CD4-positive, alpha-beta T cell treated with Interleukin-2 at 100 ng/mL for 4 hours (primary cell): ENCODE results near the gene FAM98B.
A peak's percentile ranks its signal among the peaks of the same experiment; 100 is the strongest.

Source experiments
- DNase-seq: peaks from one replicate; pipeline ENCODE4 v3.0.0-alpha.2; 2020; ENCODE audit warnings: low spot score

Gene FAM98B

DNA sequence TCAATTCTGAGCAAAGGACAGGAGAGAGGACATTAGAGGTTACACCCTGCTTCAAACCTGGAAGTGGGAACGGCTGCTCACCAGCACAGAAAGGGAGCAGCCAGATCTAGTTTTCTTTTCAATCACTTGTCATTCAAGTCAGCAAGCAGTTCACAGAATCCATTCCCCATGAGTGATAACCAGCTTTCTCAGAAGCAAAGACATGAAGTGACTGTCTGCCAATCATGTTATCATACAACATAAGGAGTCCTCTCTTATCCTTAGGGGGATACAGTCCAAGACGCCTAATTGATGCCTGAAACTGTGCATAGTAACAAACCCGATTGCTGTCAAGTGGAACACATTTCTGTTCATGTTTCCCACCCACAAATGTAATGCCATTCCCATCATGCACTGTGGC is 54.7 kb downstream of the FAM98B start:
- no peak for DNase-seq

DNA sequence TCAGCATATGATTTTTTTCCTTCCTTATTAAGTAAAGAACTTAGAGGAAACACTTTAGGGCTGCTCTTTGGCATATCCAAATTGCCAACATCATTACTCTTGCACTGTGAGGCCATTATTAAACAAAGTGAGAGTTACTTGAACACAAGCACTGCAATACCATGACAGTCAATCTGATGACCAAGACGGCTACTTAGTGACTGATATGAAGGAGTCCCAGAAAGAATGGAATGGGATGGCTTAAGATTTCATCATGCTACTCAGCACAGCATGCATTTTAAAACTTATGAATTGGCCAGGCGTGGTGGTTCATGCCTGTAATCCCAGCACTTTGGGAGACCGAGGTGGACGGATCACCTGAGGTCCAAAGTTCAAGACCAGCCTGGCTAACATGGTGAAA is 55.2 kb downstream of the FAM98B start:
- DNase-seq = no peak

DNA sequence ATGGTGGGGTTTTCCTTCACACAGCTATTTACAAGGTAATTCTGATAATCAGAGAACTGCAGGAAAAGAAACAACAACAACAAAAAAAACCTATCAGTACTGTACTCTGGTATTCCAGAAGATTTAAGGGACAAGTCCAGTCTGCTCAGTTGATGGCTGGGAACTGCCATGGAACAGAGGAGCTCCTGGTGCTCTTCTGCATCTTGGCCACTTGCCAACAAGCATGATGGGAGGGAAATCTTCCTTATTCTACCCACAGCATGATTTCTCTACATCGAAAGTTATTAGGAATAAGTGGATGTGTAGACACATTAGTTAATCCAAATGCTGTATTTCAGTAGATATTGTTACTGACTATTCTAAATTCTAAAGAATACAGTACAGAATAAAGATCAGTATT is 59.0 kb downstream of the FAM98B start:
- no peak for DNase-seq

DNA sequence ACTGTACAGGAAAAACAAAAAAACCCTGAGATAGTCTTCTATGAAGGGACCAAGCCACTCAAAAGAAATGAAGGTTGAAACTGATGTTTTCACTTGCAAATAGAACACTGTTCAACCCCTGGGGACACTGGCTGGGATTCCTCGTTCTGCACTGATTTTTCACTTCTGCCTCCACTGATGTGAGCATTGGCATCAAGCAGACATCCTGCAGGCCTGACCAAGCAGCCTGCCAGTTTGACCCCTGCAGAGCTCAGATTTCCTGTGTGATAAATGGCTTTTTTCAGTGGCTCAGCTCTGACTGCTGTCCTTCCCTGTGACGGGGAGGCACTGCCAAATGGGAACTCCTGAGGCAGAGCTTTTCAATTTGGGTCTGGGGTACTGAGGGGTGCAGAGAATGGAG is 60.7 kb downstream of the FAM98B start:
- no peak for DNase-seq

DNA sequence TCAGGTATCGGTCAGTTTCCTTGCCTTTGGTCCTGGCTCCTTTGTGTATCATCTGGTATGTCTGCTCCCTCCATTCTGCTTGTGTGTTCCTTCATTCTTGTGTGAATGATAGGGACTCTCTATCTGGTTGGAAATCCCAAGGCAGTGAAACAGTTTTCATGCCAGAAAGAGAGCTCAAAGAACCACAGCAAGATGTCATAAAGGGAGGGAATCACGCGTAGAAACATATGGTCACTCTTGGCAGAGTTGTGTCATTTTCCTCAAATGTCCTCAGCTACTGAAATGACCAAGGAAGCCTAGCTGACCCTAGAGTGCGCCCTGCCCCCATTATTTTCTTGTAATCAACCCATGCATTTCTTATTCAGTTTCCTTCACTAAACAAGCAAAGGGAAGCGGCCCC is 62.7 kb downstream of the FAM98B start:
- no peak for DNase-seq

DNA sequence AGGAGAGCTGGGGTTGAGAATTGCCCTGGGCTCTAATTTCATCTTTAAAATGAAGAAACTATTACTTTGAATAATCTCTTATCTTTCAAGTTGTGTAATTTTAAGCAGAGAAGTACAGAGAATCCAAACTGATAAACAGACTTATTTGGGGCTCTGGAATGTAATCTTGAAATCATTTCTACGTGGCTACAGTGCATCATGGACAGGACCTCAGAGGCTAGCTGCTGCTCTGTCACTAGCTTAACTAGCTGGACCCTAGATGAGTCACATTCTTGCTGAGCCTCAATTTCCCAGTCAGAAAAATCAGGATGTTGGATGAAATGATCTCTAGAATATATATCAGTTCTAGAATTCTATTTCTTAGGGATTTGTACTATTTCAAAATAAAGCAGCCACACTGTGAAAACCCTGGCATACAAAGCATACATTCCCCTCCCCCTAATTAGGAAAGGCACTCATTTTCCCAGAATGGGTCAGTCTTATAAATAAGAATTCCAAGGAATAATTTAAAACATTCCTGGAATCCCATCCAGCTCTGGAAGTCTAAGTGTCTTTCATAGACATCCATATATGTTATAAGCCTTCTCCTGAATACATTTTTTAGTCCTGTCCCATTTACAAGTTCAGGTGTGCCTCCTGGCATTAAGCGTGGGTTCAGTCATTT is 63.5 kb downstream of the FAM98B start:
- DNase-seq = no peak

DNA sequence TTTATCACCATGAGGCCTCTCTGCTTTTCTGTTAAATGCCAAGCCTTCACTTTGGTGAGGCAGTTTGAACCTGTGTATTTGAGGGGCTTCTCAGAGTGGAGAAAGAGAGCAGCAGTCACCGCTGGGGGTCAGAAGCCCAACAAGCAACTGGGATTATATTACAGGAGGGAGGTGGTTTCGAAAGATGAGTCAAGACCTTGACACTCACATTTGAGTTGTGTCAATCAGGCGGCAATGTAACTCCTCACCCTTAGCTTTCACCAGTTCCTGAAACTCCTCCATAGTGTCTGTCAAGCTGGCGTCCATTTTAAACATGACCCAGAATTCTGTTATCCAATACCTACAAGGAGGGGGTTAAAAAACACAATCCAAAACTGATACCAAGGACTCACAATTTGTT is 64.2 kb downstream of the FAM98B start:
- no peak for DNase-seq

DNA sequence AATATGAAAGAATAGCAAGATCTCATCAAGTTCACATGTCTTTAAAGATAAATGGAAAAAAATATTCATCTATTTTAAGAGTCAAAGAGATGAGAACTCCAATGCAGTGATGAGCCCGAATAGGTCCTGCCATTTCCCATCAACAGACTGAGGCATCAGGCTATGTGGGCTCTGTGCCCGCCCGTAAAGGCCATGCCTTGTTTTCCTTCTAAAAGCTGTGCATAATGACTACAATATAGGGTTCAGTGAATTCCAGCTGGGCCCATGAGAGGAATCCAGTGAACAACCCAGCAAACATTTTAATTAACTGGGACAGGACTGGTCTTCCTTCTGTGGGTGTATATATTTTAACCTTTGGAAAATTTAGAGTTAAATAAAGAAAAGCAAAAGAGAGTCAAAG is 66.1 kb downstream of the FAM98B start:
- DNase-seq = no peak

DNA sequence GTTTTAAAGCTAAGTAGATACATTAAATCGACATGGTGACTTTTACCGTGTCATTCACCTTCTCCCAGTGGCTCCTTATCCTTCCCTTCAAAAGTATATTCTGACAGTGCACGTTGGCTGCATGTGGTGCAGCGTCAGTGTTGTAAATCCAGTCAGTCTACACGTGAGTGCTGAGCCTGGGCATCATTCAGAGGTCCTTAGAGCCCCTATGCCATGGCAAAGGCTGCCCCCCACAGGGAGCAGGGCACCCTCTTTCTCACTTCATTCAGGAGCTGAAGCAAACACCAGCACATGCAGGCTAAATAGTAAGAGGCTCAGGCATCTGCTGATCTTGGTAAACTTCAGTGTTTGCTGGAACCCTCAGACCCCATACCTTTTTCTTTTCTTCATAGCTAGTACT is 67.4 kb downstream of the FAM98B start:
- DNase-seq = no peak

DNA sequence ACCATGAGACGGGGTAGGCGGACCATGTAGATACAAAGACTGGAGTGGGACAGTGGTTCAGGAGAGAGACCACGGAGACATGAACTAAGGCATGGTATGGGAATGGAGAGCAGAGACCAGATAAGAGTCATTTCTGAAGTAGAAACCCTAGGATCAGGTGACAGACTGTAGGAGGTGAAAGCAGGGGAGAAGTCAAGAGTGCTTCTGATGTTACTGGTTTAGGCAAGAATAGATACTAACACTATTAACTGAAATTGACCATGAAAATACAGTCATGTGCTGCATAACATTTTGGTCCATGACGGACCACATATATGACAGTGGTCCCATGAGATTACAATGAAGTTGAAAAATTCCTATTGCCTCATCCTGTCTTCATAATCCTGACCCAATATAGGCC is 69.0 kb downstream of the FAM98B start:
- no peak for DNase-seq

DNA sequence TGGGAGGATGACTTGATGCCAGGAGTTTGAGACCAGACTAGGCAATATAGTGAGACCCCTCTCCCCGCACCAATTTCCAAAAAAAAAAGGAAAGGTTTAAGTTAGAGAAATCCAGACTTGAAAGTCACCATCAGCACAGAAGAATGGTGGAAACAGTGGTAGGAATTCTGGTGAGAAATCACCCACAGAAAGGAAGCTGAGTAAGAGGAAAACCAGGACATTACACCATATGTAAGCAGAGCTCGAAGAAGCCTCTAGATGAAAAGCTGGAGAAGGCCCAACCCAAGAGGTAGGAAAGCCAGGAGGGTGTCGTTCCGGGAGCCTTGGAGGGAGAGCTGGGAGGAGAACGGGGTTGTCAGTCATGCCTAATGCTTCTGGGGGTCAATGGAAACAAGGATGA is 70.2 kb downstream of the FAM98B start:
- DNase-seq = no peak

DNA sequence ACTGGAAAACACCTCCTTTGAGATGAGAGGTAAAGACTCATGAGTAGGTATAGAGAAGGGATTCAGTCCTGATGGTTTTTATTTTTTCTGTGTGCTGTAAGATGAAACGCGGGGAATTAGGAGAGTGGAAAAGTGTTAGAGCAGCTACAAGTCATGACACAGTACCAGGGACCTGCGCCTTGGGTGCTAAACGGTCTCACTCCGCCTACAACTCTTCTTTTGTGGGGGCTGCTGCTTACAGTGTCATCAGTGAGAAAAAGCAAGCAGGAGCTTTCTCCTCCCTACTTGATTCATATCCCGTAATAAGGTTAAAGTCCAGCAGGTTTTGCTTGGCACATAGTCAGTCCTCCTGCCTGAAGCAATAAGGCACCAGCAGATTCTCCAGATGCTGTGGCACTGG is 71.6 kb downstream of the FAM98B start:
- DNase-seq = no peak

DNA sequence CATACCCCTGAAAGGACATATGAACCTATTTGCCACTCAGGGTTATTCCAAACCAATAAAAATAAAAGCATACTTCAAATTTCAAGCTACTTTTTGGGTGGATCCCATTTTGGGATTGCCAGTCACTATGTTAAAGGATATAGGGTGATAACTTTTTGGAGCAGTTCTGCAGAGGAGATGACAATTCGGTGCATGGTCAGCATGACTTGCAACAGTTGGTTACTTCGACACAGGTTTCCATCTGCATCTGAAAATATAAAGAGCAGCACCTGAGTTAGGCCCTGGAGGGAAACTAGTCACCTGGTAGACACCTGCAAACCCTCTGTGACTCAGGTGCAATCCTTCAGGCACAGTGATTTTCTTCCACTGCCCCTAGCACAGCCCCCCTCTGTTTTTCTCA is 72.2 kb downstream of the FAM98B start:
- no peak for DNase-seq

DNA sequence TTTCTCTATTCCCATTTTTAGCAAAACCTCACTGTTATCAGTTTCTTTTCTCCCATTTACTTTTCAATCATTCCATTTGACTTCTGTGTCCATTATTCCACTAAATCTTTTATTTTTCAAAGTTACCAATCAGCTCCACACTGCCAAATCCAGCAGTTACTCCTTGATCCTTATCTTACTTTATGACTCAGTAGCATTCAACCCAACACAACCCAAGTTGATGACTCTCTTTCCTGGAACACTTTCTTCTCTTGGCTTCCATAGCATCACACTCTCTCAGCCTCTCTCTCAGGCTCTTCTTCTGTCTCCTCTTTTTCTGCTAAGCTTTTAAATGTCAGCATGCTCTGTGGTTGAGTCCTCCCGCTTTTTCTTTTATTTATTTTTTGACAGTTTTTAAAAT is 74.4 kb downstream of the FAM98B start:
- DNase-seq = peak; percentile 37

DNA sequence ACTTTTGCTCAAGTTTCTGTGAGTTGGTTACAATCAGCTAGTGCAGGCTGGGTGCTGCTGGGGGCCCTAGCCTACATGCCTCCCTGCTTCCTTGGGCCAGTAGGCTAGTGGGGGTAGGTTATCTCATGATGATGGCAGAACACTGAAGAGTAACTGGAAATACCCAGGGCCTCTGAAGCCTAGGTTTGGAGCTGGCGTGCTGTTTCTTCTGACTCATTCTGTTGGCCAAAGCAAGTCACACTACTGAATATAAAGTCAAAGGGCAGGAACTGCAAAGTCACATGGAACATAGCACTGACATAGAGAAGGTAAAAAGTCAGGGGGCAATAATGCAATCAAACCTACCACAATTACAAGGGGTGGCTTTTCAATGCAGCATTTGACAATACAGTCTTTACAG is 76.2 kb downstream of the FAM98B start:
- peak; percentile 48 for DNase-seq

DNA sequence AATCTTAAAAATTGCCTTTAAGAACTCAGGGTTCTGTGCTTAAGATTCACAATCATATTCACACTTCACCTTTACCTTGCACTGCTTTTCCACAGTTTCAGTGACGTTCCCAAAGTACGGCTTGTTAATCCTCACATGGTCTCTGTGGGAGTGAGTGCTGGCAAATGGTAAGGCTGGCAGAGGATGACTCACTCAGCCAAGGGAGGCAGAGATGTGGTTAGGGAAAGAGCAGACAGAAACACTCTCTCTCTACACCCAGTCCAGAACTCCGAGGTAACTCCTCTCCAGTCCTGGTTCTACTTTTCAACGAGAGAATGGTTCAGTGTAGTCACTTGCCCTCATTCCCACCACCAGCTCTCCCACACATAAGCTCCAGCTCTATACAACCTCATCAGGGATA is 77.6 kb downstream of the FAM98B start:
- DNase-seq = no peak

DNA sequence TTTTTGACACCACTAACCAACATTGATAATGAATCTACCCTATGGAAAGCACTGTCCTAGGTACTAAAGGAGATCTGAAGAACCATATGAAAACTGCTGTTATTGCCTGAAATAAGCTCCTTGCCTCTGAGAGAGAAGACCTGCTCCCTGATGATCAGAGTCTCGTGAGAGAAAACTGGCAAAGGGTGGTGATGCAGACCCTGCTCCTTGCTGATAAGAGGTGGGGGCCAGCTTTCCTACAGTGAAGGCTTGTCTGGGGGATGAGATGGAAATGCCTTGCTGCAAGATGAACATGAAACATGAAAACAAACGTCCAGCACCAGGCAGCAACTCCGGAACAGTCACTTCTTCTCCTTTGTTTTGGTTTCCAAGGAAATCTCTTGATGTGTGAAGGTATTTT is 78.8 kb downstream of the FAM98B start:
- no peak for DNase-seq

DNA sequence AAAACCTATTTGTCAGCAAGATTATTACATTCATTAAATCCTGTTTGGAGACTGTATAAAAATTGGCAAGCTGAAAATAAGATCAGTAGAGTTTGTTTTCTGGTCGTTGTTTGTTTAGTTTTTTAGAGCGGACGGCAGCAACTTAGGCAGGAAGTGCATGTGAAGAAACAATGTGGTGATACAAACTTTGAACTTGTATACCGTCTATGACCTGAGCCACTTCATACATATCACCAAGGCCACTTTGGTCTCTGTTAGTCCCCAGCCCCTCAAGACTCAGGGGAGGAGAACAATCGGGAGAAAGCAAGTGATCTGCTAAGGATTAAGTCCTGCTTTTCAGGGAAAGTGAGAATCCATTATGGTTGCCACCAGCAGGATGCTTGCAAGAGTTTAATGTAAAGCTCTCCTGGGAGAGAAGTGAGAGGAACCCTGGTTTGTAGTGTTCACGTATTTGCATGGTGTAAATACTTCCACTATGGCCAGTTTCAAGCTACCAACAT is 79.5 kb downstream of the FAM98B start:
- DNase-seq = no peak

DNA sequence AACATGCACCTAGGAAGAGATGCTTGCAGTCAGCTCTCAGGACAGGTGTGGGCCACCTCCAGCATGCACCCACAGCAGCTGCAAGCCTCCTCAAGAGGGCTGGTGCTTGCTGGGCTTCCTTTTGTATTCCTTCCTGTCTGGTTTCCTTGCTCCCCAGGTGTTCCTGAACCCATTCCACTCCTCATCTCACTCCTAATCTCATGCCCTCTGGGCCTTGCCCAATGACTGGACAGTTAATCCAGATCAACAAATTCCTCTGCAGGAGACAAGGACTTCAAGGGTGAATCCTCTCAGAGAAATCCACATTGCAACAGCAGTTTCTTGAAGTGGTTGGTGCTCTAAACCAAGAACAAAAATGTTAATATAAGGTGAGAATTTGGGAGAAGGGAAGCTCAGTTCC is 80.0 kb downstream of the FAM98B start:
- no peak for DNase-seq

DNA sequence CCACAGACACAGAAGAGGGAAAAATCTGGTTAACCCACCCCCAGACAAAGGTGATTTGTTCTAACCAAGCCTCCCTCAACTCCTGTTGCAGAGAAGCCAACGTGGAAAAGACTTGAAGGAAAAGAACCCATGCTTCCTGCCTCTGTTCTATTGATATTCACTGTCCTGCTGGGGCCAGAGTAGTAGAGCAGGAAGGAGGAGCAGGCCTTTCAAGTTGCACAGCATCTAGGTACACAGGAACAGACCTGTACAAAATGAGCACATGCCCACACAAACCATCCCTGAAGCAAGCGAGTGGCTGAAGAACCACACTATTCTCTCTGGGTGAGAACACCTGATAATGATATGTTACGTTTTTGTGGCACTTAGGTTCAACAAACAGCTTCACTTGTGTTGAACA is 80.8 kb downstream of the FAM98B start:
- DNase-seq = no peak

DNA sequence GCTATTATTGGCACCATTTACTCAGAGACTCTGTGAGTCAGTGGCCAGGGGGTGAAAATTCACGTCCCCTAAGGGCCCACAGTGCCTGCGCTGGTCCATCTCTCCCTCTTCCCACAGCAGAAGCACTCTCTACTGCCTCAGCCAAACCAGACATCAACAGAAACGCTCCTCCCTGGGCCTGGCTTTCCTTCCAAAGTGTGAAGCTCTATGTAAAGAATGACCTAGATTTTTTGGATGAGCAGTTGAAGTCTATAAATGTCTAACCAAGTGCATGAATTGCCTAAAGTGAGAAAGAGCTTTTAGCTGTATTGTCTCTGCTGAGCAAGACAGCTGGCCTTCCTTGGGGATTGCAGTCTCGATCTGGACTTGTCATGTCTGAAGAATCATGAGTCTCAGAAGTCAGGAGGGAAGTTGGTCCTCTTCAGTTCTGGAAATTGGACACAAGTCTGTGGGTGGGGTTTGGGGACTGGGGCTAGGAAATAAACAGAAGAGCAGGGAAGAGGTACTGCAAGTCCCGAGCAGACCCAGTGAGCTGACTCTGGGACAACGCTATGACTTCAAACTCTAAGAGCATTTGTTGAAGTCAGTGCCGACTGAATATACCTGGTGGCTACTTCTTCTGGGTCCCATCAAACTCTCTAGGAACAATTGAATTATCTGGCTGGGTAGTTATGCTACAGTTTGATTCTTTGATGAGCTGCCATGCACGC is 81.7 kb downstream of the FAM98B start:
- no peak for DNase-seq

DNA sequence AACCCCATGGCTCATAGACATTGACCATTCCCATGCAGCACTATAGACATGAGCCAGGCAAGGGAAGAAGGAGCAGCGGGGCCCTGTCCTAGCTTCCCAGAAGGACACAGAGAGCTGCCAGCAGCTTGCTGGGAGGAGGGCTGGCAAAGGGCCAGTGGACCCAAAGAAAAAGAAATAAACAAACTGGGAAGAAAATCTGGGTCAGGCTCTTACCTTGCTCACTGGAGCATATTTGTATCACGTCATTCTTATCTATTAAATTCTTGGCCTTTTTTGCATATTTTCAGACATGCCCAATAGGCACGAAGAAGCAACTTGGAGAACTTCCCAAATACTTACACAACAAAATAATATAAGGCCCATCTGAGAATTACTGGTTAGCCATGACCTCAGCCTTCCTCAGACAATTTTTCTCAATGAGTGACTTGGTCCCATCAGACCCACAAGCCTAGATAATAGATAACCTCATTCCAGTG is 82.3 kb downstream of the FAM98B start:
- no peak for DNase-seq
